ENCODE results near the gene SYT9.
"Not testable (repeated sequence)": the region's sequence is repeated elsewhere in the genome, so short reads cannot be mapped to it uniquely, and the experiment has no call there.

Gene SYT9

DNA sequence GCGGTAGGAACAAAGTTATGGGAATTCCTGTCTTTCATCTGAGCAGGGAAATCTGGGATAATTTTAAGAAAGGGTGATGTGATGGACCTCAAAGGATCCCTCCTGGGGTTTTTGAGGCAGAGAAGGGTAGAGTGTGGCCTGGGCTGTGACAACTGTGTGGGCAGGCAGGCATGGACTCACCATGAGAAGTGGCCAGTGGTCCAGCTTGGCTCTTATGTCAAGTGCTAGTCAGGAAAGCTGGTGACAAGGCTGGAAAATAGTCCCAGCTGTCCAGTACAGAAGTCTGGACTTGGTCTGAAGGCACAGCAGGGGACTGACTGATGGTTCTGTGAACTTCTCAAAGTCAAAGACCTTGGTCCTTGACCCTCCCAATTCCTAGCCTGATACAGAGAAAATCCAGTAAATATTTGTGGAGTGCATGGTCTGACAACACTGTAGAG lies 263.8 kb downstream of the SYT9 start:
- H3K4me3 ChIP-seq (ENCODE audit: control insufficient read depth, low read depth, low read length) = no peak overlapping the region
- no peak for DNase-seq (ENCODE audit: low read depth)
- TF ChIP-seq, protein P1, sequence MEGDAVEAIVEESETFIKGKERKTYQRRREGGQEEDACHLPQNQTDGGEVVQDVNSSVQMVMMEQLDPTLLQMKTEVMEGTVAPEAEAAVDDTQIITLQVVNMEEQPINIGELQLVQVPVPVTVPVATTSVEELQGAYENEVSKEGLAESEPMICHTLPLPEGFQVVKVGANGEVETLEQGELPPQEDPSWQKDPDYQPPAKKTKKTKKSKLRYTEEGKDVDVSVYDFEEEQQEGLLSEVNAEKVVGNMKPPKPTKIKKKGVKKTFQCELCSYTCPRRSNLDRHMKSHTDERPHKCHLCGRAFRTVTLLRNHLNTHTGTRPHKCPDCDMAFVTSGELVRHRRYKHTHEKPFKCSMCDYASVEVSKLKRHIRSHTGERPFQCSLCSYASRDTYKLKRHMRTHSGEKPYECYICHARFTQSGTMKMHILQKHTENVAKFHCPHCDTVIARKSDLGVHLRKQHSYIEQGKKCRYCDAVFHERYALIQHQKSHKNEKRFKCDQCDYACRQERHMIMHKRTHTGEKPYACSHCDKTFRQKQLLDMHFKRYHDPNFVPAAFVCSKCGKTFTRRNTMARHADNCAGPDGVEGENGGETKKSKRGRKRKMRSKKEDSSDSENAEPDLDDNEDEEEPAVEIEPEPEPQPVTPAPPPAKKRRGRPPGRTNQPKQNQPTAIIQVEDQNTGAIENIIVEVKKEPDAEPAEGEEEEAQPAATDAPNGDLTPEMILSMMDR (conservative IDR thresholded peaks at IDR 0.05; ENCODE audit: control insufficient read depth, insufficient read depth, low read depth, low read length) = no peak

DNA sequence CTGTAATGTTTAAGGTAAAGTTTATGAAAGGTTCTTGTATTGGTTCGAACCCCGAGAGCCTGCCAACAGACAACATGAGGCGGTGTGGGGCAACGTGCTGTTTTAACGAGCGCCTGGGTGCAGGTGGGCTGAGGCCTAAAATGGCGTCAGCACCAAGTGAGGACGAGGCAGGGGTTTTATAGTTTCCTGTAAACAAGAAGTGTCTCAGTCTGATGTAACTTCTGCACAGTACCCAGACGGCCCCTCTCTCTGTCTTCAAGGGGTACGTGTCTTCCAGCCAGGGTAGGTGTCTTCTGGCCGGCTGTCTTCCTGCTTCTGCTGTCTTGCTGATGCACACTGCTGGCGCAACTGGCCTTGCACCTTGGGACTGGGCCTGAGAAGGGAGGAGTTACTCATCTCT lies 264.8 kb downstream of the SYT9 start:
- TF ChIP-seq, protein P1 (conservative IDR thresholded peaks at IDR 0.05; ENCODE audit: control insufficient read depth, insufficient read depth, low read depth, low read length) = no peak
- DNase-seq (ENCODE audit: low read depth) = no peak
- H3K4me3 ChIP-seq (ENCODE audit: control insufficient read depth, low read depth, low read length) = no peak overlapping the region

DNA sequence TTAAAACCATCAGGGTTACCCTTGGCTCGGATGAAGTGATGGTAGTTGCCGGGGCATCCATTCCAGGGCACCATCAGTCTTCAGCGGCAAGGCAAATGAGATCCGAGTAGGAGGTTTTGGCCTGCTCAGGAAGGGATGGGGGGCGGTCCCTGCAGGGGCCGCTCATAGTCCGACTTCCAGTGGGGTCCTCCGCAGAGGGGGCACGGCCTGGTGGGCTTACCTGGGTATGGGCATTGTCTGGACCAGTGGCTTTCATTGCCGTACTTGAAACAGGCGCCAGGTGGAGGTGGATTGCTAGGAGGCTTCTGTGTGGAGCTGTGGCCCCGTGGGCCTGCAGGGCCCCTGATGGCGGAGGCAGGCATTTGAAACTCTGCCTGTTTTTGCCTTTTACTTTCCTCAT lies 266.0 kb downstream of the SYT9 start:
- not testable (repeated sequence) for H3K4me3 ChIP-seq (ENCODE audit: control insufficient read depth, low read depth, low read length); DNase-seq (ENCODE audit: low read depth)

All from fibroblast of mammary gland (primary cell).